DOHH2 (cell line): ENCODE measurements around the gene PLCE1.
"Not testable (repeated sequence)": the region's sequence is repeated elsewhere in the genome, so short reads cannot be mapped to it uniquely, and the experiment has no call there.

Experiments
- CTCF ChIP-seq: fragments of 200-600 bp; sonication (generic); IDR thresholded peaks from one replicate; pipeline ENCODE4 v1.5.1; 2014; ENCODE audit warnings: antibody characterized with exemption, mild to moderate bottlenecking, low read depth, low read length; ENCODE audit not compliant: poor library complexity, severe bottlenecking
- EZH2phosphoT487 ChIP-seq: fragments of 200-600 bp; sonication (generic); IDR thresholded peaks from 2 replicates; pipeline ENCODE4 v1.6.1; 2017; ENCODE audit warnings: borderline replicate concordance, mild to moderate bottlenecking, antibody characterized with exemption, low read length, moderate library complexity, mixed read lengths

GRCh38 chr10:93960988-93961387, 32.7 kb upstream of the PLCE1 start:
- TF ChIP-seq CTCF, EZH2phosphoT487: not testable (repeated sequence)
